ENCODE data around the gene ASCC2. TPM values are rescaled to one million over a fixed set of nuclear protein-coding genes. Genes with fewer than 3 reads are reported as not detected.

Gene ASCC2
- total RNA-seq, 6 experiments from 2014 or later: 41.2 to 56.1 (median 47.4) TPM

- no peak for DNase-seq
- intact Hi-C loops (cut with DNase I): no loop called here
Measured at GRCh38 chr22:29765905-29766631, 72.0 kb downstream of the ASCC2 start.

GRCh38 chr22:29762263-29762662, 75.8 kb downstream of the ASCC2 start:
- H3K9me3 ChIP-seq: no peaks in the 10 kb centered on the region
- DNase-seq (no peak), ATAC-seq (no peak)
- H3K27ac ChIP-seq: no peak overlapping the region
- H3K27me3 ChIP-seq: no peaks in the 10 kb centered on the region
- H3K36me3 ChIP-seq: no peaks in the 10 kb centered on the region
- intact Hi-C loops (cut with DNase I): no loop called here
- TF ChIP-seq POLR2A (IDR thresholded peaks at IDR 0.05) (no peak), CTCF (IDR thresholded peaks at IDR 0.05) (no peak)
- H3K4me1 ChIP-seq: peaks cover 0 to 8% (median 4%) of the 10 kb centered on the region in 4 donors
- 71% methylated on average over 5 of the region's 15 CpGs for WGBS (ENCODE audit: insufficient coverage, low coverage, low lambda C conversion rate, missing lambda C conversion rate)
- no peak overlapping the region for H3K4me3 ChIP-seq

More at GRCh38 chr22:29765905-29766631, 72.0 kb downstream of the ASCC2 start:
- peak overlapping the region; percentile 77 to 82 (median 78) for H3K4me3 ChIP-seq
- H3K4me1 ChIP-seq: peaks cover 0 to 21% (median 9%) of the 10 kb centered on the region in 4 donors
- TF ChIP-seq POLR2A (IDR thresholded peaks at IDR 0.05) (no peak), CTCF (IDR thresholded peaks at IDR 0.05) (no peak)
- no peaks in the 10 kb centered on the region for H3K27me3 ChIP-seq
- peak overlapping the region; percentile 68 to 87 (median 81) for H3K27ac ChIP-seq
- no peaks in the 10 kb centered on the region for H3K9me3 ChIP-seq
- peak; percentile 10 to 34 (median 28) for ATAC-seq
- WGBS (ENCODE audit: insufficient coverage, low coverage, low lambda C conversion rate, missing lambda C conversion rate): 43% methylated on average over 13 of the region's 15 CpGs
- peaks cover 0 to 17% (median 3%) of the 10 kb centered on the region in 4 donors for H3K36me3 ChIP-seq

- H3K36me3 ChIP-seq: no peaks in the 10 kb centered on the region
- ATAC-seq: no peak
- no peaks in the 10 kb centered on the region for H3K27me3 ChIP-seq
- no peak overlapping the region for H3K4me3 ChIP-seq
- no peaks in the 10 kb centered on the region for H3K9me3 ChIP-seq
- intact Hi-C loops (cut with DNase I): no loop called here
- no peak for DNase-seq
- TF ChIP-seq CTCF (IDR thresholded peaks at IDR 0.05) (no peak), POLR2A (IDR thresholded peaks at IDR 0.05) (no peak)
- 81% methylated on average over 3 of the region's 5 CpGs for WGBS (ENCODE audit: insufficient coverage, low coverage, low lambda C conversion rate, missing lambda C conversion rate)
- no peak overlapping the region for H3K27ac ChIP-seq
- H3K4me1 ChIP-seq: peaks cover 0 to 5% (median 0%) of the 10 kb centered on the region in 4 donors
Measured at GRCh38 chr22:29758959-29759358, 79.1 kb downstream of the ASCC2 start.

GRCh38 chr22:29758068-29758622, 79.9 kb downstream of the ASCC2 start:
- 91% methylated on average over 5 of the region's 7 CpGs for WGBS (ENCODE audit: insufficient coverage, low coverage, low lambda C conversion rate, missing lambda C conversion rate)
- DNase-seq (no peak), ATAC-seq (no peak)
- no peak overlapping the region for H3K27ac ChIP-seq
- no peak for TF ChIP-seq CTCF (IDR thresholded peaks at IDR 0.05)
- no peak for TF ChIP-seq POLR2A (IDR thresholded peaks at IDR 0.05)
- peaks cover 0 to 10% (median 0%) of the 10 kb centered on the region in 4 donors for H3K4me1 ChIP-seq
- H3K27me3 ChIP-seq: no peaks in the 10 kb centered on the region
- intact Hi-C loops (cut with DNase I): no loop called here
- no peaks in the 10 kb centered on the region for H3K36me3 ChIP-seq
- no peak overlapping the region for H3K4me3 ChIP-seq
- no peaks in the 10 kb centered on the region for H3K9me3 ChIP-seq
